ENCODE results near the gene SPNS3. TPM values are rescaled to one million over a fixed set of nuclear protein-coding genes. Genes with fewer than 3 reads are reported as not detected.

The SPNS3 gene
- total RNA-seq, 1 experiment from 2014 or later, result 0.37 TPM

DNA sequence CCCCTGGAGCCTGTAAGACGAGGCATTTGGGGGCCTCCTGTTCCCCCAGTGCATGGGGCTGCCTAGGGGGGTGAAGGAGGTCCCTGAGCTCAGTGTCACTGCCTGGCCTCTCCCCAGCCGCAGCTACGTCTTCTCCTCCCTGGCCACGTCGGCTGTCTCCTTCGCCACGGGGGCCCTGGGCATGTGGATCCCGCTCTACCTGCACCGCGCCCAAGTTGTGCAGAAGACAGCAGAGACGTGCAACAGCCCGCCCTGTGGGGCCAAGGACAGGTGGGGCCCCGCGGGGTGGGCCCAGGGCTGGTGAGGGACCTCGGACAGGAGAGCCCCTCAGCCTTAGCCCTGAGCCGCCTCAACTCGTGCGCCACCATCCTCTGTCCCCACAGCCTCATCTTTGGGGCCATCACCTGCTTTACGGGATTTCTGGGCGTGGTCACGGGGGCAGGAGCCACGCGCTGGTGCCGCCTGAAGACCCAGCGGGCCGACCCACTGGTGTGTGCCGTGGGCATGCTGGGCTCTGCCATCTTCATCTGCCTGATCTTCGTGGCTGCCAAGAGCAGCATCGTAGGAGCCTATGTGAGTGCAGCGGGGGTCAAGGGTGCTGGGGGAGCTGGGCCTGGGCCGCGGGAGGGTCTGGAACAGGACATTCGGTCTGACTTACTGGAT lies 99.3 kb downstream of the SPNS3 start:
- H2AFZ ChIP-seq (ENCODE audit: low read depth, low read length, poor library complexity, severe bottlenecking), result no peak overlapping the region

More for the DNA sequence above, 99.3 kb downstream of the SPNS3 start:
- no peak for DNase-seq (ENCODE audit: low read depth, low spot score)
- Histone ChIP-seq H3K36me3 (ENCODE audit: control insufficient read depth in 1 of 2, insufficient read depth in 2 of 2, low read length in 2 of 2) (peaks cover 0 to 1% of the 10 kb centered on the region in 2 experiments; a peak in 1 of 4 replicates), H3K4me1 (ENCODE audit: control insufficient read depth in 1 of 2, insufficient read depth in 2 of 2, low read length in 2 of 2) (peaks cover 8 to 19% of the 10 kb centered on the region in 2 experiments; a peak in 3 of 4 replicates), H4K20me1 (ENCODE audit: insufficient read depth) (no peaks in the 10 kb centered on the region), H3K79me2 (ENCODE audit: insufficient read depth, low read length) (no peaks in the 10 kb centered on the region), H3K27me3 (ENCODE audit: insufficient read depth, low read length) (no peaks in the 10 kb centered on the region), H3K27ac (ENCODE audit: low read depth, low read length) (no peak overlapping the region), H3K4me3 (replicated peaks in 1 of 2; ENCODE audit: low read depth in 1 of 2, low read length in 2 of 2) (no peak overlapping the region), H3K9me2 (ENCODE audit: insufficient read depth) (no peaks in the 10 kb centered on the region), H3K9ac (ENCODE audit: low read length) (no peak overlapping the region), H3K4me2 (ENCODE audit: low read length) (no peak overlapping the region), H3K9me3 (ENCODE audit: control insufficient read depth in 1 of 2, insufficient read depth in 1 of 2, low read depth in 1 of 2, low read length in 2 of 2) (no peaks in the 10 kb centered on the region)
- BruUV-seq (replicated peaks), result no TSS peak
- ATAC-seq, result no peak
- ChIA-PET CTCF (no interaction called here), RAD21 (ENCODE audit: low non-redundant PET in 1 of 2, low total read pairs in 2 of 2, uncharacterized antibody in 2 of 2, unreplicated experiment in 2 of 2) (no interaction called here), POLR2A (no interaction called here)
- intact Hi-C loops (cut with micrococcal nuclease), result loop anchor here (5.0 kb wide), 1 partner anchor 111 kb away; no protein-coding TSS in a partner anchor
- TF ChIP-seq ZNF274 (IDR thresholded peaks at IDR 0.05; ENCODE audit: low read depth, low read length), result no peak
- no peak for TF ChIP-seq POLR2AphosphoS5 (IDR thresholded peaks at IDR 0.05; ENCODE audit: low read depth, low read length)
- TF ChIP-seq EGR1 (IDR thresholded peaks at IDR 0.05; ENCODE audit: low read depth), result no peak
- no peak for TF ChIP-seq POLR2A (IDR thresholded peaks at IDR 0.05; ENCODE audit: borderline replicate concordance, extremely low read depth, insufficient read depth, insufficient read length)
- TF ChIP-seq, protein P1, sequence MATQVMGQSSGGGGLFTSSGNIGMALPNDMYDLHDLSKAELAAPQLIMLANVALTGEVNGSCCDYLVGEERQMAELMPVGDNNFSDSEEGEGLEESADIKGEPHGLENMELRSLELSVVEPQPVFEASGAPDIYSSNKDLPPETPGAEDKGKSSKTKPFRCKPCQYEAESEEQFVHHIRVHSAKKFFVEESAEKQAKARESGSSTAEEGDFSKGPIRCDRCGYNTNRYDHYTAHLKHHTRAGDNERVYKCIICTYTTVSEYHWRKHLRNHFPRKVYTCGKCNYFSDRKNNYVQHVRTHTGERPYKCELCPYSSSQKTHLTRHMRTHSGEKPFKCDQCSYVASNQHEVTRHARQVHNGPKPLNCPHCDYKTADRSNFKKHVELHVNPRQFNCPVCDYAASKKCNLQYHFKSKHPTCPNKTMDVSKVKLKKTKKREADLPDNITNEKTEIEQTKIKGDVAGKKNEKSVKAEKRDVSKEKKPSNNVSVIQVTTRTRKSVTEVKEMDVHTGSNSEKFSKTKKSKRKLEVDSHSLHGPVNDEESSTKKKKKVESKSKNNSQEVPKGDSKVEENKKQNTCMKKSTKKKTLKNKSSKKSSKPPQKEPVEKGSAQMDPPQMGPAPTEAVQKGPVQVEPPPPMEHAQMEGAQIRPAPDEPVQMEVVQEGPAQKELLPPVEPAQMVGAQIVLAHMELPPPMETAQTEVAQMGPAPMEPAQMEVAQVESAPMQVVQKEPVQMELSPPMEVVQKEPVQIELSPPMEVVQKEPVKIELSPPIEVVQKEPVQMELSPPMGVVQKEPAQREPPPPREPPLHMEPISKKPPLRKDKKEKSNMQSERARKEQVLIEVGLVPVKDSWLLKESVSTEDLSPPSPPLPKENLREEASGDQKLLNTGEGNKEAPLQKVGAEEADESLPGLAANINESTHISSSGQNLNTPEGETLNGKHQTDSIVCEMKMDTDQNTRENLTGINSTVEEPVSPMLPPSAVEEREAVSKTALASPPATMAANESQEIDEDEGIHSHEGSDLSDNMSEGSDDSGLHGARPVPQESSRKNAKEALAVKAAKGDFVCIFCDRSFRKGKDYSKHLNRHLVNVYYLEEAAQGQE (IDR thresholded peaks at IDR 0.05; ENCODE audit: low read depth), result no peak
- TF ChIP-seq ELF1 (IDR thresholded peaks at IDR 0.05; ENCODE audit: borderline replicate concordance, low read depth), result no peak
- TF ChIP-seq, protein P2, sequence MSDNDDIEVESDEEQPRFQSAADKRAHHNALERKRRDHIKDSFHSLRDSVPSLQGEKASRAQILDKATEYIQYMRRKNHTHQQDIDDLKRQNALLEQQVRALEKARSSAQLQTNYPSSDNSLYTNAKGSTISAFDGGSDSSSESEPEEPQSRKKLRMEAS (IDR thresholded peaks at IDR 0.05), result no peak
- no peak for TF ChIP-seq EZH2phosphoT487 (IDR thresholded peaks at IDR 0.05; ENCODE audit: borderline replicate concordance)
- TF ChIP-seq TCF7L2 (IDR thresholded peaks at IDR 0.05; ENCODE audit: borderline replicate concordance, extremely low read depth, insufficient read depth, insufficient read length), result no peak
- TF ChIP-seq, protein P3, sequence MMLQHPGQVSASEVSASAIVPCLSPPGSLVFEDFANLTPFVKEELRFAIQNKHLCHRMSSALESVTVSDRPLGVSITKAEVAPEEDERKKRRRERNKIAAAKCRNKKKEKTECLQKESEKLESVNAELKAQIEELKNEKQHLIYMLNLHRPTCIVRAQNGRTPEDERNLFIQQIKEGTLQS (IDR thresholded peaks at IDR 0.05), result no peak
- TF ChIP-seq YY1 (IDR thresholded peaks at IDR 0.05; ENCODE audit: extremely low read depth, insufficient replicate concordance, low read depth, low read length), result no peak
- no peak for TF ChIP-seq EZH2 (IDR thresholded peaks at IDR 0.05)
- TF ChIP-seq JUND (IDR thresholded peaks at IDR 0.05), result no peak
- no peak for TF ChIP-seq RAD21 (IDR thresholded peaks at IDR 0.05; ENCODE audit: low read depth)
- TF ChIP-seq, protein P4, sequence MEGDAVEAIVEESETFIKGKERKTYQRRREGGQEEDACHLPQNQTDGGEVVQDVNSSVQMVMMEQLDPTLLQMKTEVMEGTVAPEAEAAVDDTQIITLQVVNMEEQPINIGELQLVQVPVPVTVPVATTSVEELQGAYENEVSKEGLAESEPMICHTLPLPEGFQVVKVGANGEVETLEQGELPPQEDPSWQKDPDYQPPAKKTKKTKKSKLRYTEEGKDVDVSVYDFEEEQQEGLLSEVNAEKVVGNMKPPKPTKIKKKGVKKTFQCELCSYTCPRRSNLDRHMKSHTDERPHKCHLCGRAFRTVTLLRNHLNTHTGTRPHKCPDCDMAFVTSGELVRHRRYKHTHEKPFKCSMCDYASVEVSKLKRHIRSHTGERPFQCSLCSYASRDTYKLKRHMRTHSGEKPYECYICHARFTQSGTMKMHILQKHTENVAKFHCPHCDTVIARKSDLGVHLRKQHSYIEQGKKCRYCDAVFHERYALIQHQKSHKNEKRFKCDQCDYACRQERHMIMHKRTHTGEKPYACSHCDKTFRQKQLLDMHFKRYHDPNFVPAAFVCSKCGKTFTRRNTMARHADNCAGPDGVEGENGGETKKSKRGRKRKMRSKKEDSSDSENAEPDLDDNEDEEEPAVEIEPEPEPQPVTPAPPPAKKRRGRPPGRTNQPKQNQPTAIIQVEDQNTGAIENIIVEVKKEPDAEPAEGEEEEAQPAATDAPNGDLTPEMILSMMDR (IDR thresholded peaks at IDR 0.05 in 2 of 3, conservative IDR thresholded peaks at IDR 0.05 in 1 of 3; ENCODE audit: borderline replicate concordance in 1 of 3, insufficient read depth in 1 of 3, low read depth in 2 of 3, low read length in 2 of 3), result no peak
- TF ChIP-seq SIN3A (IDR thresholded peaks at IDR 0.05; ENCODE audit: low read depth), result no peak
- no peak for TF ChIP-seq SP1 (IDR thresholded peaks at IDR 0.05; ENCODE audit: low read depth)
- no peak for TF ChIP-seq ZFX (IDR thresholded peaks at IDR 0.05)
- TF ChIP-seq CEBPB (IDR thresholded peaks at IDR 0.05; ENCODE audit: low read depth), result no peak
- no peak for TF ChIP-seq FOSL1 (IDR thresholded peaks at IDR 0.05; ENCODE audit: low read depth)

All from HCT116 (cell line).